GM18505 (cell line): ENCODE results near the gene SLC24A4.

Experiments used
- ATAC-seq: cut with Tn5 transposase; IDR thresholded peaks from one replicate; pipeline ENCODE4 v1.9.1; 2021; ENCODE audit not compliant: unreplicated experiment
- POLR2A ChIP-seq: IDR thresholded peaks from 4 replicates; pipeline ENCODE4 v1.6.1; 2011; ENCODE audit warnings: borderline replicate concordance; ENCODE audit not compliant: insufficient read depth, insufficient read length; ENCODE audit errors: extremely low read depth

SLC24A4 gene

GRCh38 chr14:92486881-92487280 lies 163.9 kb downstream of the SLC24A4 start:
- no peak for TF ChIP-seq POLR2A
- ATAC-seq: no peak

- TF ChIP-seq POLR2A: no peak
- ATAC-seq: no peak
Observed at GRCh38 chr14:92487513-92488133, 164.7 kb downstream of the SLC24A4 start.

GRCh38 chr14:92489394-92490238 lies 166.7 kb downstream of the SLC24A4 start:
- no peak for ATAC-seq
- no peak for TF ChIP-seq POLR2A

- no peak for ATAC-seq
- no peak for TF ChIP-seq POLR2A
Observed at GRCh38 chr14:92490239-92490959, 167.4 kb downstream of the SLC24A4 start.

GRCh38 chr14:92491782-92492181 lies 168.8 kb downstream of the SLC24A4 start:
- TF ChIP-seq POLR2A: no peak
- ATAC-seq: no peak

GRCh38 chr14:92492258-92492657 lies 169.3 kb downstream of the SLC24A4 start:
- TF ChIP-seq POLR2A: no peak
- no peak for ATAC-seq

- no peak for ATAC-seq
- TF ChIP-seq POLR2A: no peak
Observed at GRCh38 chr14:92493024-92493423, 170.1 kb downstream of the SLC24A4 start.

GRCh38 chr14:92493492-92493891 lies 170.5 kb downstream of the SLC24A4 start:
- ATAC-seq: no peak
- TF ChIP-seq POLR2A: no peak

- ATAC-seq: no peak
Observed at GRCh38 chr14:92494512-92494911, 171.5 kb downstream of the SLC24A4 start.

GRCh38 chr14:92495027-92495426 lies 172.1 kb downstream of the SLC24A4 start:
- no peak for ATAC-seq

More at GRCh38 chr14:92494512-92494911, 171.5 kb downstream of the SLC24A4 start:
- TF ChIP-seq POLR2A: no peak

GRCh38 chr14:92496191-92496857 lies 173.4 kb downstream of the SLC24A4 start:
- no peak for TF ChIP-seq POLR2A
- ATAC-seq: no peak

More at GRCh38 chr14:92495027-92495426, 172.1 kb downstream of the SLC24A4 start:
- no peak for TF ChIP-seq POLR2A

- no peak for ATAC-seq
- no peak for TF ChIP-seq POLR2A
Observed at GRCh38 chr14:92497391-92497790, 174.4 kb downstream of the SLC24A4 start.

GRCh38 chr14:92499234-92499633 lies 176.3 kb downstream of the SLC24A4 start:
- ATAC-seq: no peak
- TF ChIP-seq POLR2A: no peak
